HG03060 (cell line): ENCODE results near the gene ORMDL3.
A peak's percentile ranks its signal among the peaks of the same experiment; 100 is the strongest.

ENCODE experiments used
- ATAC-seq: cut with Tn5 transposase; IDR thresholded peaks from one replicate; pipeline ENCODE4 v1.9.1; 2021; ENCODE audit warnings: low read depth, moderate number of reproducible peaks; ENCODE audit not compliant: unreplicated experiment

The ORMDL3 gene, protein sequence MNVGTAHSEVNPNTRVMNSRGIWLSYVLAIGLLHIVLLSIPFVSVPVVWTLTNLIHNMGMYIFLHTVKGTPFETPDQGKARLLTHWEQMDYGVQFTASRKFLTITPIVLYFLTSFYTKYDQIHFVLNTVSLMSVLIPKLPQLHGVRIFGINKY

DNA sequence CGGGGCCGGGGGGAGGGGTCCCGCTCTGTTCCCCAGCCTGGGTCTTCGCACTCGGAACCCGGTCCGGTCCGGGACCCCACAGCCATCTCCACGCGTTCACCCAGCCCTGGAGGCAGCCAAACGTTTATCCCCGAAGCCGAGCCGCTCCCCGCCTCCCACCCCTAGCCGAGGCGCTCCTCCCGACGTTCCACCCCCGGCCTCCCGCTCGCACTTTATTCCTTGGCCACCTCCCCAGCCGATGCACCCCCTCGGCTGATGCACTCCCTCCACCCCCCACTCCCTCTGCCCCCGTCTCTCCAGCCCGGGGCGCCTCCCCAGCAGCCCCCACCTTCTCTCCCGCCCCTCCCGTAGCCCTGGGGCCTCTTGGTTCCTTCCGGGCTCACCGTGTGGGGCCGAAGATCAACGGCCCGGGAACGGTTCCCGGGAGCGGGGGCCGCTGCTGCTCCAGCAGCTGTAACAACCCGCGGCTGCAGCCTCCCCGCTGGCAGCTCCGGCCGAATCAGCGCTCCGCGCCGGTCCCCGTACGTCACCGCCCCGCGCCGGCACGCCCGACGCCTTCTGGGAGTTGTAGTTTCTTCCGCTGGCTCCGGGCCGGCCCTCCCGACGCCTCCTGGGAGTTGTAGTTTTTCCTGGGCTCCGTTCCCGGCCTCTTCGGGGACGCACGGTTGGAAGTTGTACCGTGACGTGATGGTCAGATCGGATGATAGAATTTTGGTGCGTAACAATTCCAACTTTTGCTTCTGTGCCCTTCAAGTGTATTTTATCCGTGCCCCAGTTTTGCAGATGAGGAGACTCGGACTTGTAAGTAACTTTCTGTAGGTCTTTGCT is at the start of gene ORMDL3, which contains the start of gene LRRC3C:
Gene ORMDL3, minus strand, starts transcription at position 501 of the 828 bp plus-strand sequence. CDS start 3,398 bp downstream, outside the sequence.
Gene LRRC3C, plus strand, starts transcription at position 632 of the 828 bp plus-strand sequence. CDS start 13,792 bp downstream, outside the sequence.
- peak; percentile 41 for ATAC-seq

DNA sequence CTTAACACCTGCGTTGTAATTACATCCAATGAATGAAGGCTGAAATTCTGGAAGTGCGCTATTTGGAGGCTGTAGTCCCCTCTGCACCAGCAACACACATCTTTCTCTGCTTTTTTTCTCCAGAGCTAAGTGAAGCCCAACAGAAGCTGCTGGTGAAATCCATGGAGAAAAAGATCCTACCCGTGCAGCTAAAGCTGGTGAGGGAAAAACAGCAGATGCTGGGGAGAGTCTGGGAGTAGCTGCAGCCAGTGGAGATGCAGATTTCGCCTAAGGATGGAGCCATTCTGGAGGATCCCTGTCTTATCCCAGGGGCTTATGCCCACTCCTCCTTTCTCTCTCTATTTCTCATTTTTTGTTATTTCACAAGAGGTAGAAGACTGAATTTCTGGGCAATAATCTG is 48.4 kb upstream of the ORMDL3 start:
- ATAC-seq: no peak

DNA sequence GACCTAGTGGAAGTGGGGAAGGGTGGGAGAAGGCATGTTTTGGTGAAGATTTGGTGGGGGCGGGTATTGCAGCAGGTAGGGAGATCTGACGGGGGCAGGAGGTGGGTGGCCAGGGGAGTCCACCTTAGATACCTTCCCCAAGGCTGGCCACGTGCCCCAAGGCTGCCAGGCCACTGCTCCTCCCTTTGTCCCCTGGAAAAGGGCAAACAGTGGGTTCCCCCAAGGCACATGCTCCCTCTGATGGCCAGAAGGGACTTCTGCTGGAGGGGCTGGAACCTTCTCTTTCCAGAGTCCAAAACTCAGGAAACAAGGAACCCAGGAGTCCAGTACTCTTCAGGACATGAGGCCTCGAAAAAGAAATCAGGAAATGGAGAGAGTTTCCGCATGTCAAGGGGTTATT is 47.0 kb upstream of the ORMDL3 start:
- ATAC-seq: no peak

DNA sequence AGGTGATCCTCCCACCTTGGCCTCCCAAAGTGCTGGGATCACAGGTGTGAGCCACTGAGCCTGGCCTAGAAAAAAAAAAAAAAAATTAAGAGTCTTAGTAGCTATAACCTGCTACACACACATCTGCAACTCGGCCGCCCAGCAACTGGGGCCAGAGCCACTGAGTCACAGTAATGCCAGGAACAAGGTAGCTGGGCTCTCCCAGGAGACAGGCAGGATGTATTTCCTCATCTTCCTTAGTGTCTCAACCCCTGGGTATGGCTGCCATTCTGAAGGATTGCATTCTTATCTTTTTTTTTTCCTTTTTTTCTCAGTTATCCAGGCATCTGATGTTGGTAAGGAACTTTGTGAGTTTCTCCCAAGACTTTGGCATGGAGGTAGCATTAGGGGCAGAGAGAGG is 46.1 kb upstream of the ORMDL3 start:
- ATAC-seq: no peak

DNA sequence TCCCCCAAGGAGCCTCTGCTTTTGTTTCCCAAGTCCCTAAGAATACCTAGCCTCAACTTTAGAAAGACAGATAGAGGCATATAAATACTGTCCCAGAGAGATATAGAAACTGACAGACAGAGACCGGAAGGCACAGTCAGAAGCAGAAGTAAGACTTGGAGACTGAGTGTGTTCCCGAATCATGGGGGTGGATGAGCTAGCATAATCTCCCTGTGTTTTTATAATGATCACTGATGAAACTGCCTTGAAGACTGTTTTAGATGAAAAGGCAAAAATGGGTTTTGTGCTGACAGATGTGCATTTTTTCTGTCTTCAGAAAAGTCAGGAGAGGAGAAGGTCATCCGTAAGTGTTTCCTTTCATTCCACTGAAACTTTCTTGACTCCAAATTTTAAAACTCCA is 44.9 kb upstream of the ORMDL3 start:
- no peak for ATAC-seq

DNA sequence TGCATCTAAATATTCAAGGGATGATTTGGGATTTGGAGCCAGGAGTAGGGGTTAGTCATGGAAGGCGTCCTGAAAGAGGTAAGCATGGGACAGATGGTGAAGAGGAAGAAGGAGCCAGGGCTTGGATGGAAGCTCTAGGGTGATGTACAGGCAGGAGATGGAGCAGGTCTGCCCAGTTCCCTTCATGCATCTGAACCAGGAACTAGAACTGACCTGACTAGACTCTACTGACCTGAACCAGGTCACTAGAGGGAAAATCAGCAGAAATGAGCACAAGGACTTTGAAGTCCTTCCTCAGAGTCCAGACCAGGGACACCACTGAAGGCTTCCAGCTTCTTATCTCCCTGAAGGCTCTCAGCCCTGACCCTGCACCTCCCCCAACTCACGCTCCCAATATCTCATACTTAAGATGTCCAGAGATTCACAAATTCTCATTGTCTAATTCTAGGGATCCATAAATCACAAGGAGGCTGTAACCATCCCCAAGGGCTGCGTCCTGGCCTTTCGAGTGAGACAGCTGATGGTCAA is 43.7 kb upstream of the ORMDL3 start:
- ATAC-seq: no peak

DNA sequence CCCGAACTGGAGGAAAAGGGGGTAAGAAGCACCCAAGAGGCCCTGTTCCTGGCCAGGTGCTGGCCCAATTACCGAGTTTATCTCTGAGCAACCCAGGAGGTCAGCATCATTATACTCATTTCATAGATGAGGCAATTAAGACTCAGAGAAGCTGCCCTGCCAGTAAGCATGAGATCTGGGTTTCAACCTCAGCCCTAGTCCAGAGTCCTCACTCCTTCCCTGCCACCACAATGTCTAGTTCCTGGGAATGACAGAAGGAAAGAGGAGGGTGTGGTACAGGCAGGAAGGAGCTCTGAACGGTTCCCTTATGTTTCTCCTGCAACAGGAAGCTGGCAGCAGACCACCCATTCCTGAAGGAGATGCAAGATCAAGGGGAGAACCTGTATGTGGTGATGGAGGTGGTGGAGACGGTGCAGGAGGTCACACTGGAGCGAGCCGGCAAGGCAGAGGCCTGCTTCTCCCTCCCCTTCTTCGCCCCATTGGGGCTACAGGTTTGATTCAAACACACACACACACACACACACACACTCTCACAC is 42.8 kb upstream of the ORMDL3 start:
- no peak for ATAC-seq

DNA sequence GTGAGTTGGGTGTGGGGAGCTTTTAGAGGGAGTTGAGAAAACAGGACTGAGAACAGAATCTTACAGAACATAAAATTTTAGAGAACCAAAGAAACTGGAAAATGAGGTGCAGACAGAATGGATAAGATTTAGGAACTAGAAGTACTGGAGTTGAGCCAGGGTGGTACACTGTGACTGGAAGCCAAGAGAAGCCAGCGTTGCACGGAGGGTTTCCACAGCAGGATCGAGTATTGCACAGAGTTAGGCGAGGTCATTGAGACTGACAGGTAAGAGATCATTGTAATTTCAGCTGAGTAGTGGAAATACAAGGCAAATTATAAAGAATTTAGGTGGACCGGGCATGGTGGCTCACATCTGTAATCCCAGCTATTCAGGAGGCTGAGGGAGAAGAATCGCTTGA is 42.0 kb upstream of the ORMDL3 start:
- no peak for ATAC-seq

DNA sequence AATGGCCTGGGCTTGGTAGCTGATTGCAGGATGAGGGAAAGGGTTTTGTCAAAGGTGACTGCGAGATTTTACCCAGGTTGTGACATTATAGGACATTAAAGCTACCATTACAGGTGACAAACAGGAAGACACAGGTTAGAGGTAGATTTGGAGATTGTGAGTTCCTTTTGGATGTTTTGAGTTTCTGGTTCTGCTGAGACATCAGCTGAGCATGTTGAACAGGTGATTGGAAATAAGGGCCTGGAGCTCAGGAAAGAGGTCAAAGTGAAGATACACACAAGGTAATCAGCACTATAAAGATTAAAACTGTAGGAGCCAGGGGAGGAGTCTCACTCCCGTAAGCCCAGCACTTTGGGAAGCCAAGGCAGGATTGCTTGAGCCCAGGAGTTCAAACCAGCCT is 41.4 kb upstream of the ORMDL3 start:
- no peak for ATAC-seq

DNA sequence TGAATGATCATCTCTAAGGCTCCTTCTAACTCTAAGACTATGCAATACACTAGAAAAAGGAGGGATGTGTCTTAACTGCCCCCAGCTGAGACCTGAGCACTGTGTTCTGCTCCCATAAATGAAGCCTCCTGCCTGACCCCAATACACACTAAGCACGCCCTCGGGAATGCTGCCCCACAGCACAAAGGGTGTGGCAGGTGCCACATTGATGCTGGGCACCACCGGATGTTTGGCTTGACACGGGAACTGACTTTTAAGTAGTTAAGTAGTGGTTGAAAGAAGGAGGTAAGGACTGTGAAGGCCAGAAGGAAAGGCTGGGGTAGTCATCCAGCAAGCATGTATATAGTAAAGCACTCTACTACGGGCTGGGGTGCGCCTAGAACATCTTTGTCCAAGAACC is 39.4 kb upstream of the ORMDL3 start:
- ATAC-seq: no peak

DNA sequence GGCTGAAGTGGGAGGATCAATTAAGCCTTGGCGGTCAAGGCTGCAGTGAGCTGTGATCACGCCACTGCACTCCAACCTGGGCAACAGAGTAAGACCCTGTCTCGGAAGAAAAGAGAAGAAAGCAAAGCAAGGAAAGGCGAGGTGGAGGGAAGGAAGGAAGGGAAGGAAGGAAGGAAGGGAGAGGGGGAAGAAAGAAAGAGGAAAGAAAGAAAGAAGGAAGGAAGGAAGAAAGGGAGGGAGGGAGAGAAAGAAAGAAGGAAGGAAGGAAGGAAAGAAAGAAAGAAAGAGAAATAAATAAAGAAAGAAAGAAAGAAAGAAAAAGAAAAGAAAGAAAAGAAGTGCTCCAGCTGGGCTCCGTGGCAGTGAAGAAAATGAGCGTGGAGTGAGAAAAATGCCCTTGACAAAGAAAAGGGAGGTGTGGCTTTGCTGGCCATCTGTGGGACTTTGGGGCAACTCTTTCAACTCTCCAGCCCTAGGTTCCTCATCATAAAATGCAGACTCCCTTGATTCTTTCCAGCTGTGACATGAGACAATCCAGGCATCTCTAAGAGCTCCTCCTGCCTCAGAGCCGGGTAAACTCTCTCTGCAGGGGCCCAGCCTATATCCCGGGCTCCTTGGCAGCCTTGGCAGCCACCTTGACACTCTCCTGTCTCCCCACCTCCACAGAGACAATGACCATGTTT is 37.8 kb upstream of the ORMDL3 start:
- no peak for ATAC-seq

DNA sequence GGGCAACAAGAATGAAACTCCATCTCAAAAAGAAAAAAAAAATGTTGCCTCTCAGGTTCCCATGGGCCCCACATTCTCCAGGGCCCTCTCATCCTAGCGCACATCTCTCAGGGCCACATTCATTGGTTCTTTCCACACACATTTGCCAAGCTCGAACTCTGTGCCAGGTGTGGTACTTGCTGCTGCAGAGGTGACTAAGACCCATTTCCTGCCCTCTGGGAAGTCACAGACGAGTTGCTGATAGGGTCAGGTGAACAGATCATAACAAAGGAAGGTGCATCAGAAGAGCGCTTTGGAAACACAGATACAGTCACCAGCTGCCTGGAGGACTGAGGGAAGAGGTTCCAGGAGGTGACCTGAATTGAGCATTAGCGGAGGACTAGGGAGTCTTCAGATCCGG is 36.4 kb upstream of the ORMDL3 start:
- ATAC-seq: no peak

DNA sequence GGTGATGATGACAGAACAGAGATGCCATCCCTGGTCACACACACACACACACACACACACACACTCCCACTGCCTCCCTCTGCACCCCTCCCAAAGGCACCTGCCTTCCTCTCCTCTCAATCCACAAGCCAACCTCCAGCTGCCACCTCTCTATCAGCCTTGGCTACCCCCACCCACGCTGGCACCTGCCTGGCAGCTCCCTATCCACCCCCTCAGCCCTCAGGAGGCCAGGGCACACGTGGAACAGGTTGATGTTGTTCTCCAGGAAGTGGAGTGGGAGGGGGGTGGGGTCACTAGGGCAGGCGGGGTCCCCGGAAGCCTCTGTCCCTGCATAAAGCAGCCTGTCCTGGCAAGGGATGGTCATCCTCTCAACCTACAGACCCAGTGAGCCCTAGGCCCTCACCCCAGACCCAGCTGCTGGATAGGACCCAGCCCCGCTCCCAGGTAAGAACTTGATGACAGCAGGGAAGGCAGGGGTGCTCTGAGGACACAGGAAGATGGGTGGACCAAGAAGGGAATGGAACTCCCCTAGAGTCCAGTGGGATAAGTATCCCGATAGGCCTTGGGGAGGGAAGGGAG is 35.3 kb upstream of the ORMDL3 start, which contains the start of gene GSDMA:
Gene GSDMA, plus strand, starts transcription at position 363 of the 579 bp plus-strand sequence. CDS start 2,684 bp downstream, outside the sequence.
- no peak for ATAC-seq

DNA sequence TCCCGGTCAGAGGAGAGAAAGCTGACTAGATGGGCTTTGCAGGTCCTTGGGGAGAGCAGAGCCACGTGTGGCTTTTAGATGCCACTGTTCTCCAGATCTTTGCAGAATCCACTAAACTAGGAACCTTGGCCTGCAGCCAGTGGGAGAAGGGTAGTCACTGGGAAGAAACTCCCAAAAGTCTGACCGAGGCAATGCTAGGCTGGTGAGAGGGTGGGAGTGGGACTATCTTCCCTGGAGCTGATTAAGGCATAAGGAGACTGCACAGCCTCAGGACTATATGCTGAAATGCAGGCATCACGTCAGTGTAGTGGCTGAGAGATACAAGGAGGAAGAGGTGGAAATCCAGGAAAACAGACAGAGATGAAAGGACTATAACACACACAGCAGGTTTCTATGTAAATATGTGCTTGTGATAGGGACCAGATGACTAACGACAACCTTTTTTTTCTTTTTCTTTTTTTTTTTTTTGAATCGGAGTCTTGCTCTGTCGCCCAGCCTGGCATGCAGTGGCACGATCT is 33.2 kb upstream of the ORMDL3 start:
- ATAC-seq: no peak

DNA sequence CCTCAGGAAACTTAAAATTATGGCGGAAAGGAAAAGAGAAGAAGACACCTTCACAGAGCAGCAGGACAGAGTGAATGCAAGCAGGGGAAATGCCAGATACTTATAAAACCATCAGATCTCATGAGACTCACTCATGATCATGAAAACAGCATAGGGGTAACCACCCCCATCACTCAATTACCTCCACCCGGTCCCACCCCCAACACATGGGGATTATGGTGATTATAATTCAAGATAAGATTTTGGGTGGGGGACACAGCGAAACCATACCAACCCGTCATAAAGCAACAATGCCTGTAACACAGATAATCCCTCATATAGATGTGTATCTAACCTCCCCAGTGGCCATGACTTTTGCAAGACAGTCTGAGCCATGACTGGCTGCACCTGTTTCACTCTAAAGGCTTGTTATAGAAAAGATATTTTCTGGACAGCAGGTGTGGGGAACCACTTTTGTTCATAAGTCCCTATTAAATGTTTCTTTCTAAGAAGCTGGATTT is 28.4 kb upstream of the ORMDL3 start:
- ATAC-seq: no peak

DNA sequence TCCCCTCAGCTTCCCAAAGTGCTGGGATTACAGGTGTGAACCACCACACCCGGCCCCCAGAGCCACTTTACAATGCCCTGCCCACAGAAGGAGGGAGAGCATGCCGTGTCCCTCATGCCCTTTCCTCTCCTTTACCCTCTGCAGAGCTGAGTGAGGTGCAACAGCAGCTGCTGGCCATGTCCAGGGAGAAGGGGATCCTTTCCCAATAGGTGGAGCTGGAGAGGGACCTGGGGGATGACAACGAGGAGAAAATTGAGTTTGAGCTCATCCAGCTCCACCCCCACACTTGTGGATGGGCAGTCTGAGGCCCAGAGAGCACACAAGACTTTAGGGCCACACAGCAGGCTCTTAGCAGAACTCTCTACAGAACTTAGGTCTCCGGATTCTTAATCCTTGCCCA is 27.5 kb upstream of the ORMDL3 start:
- ATAC-seq: no peak

DNA sequence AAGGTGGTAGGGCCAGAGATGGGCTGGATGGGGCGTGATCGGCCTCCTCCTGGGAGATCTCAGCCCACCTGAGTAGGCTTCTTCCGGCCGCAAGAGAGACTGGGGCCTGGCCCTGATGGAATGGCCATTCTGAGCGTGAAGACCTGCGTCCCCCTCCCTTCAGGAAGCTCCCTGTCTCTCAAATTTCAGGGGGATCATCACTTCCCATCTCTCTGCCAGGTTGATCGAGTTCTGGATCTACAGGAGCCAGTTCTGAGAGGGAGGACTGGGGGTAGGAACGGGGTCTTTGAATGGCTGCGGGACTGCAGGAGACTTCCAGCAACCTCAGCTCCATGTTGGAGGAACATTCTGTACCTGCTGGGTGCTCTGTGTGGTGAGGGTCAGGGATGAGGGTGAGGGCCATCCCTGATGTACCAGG is 26.1 kb upstream of the ORMDL3 start:
- no peak for ATAC-seq

DNA sequence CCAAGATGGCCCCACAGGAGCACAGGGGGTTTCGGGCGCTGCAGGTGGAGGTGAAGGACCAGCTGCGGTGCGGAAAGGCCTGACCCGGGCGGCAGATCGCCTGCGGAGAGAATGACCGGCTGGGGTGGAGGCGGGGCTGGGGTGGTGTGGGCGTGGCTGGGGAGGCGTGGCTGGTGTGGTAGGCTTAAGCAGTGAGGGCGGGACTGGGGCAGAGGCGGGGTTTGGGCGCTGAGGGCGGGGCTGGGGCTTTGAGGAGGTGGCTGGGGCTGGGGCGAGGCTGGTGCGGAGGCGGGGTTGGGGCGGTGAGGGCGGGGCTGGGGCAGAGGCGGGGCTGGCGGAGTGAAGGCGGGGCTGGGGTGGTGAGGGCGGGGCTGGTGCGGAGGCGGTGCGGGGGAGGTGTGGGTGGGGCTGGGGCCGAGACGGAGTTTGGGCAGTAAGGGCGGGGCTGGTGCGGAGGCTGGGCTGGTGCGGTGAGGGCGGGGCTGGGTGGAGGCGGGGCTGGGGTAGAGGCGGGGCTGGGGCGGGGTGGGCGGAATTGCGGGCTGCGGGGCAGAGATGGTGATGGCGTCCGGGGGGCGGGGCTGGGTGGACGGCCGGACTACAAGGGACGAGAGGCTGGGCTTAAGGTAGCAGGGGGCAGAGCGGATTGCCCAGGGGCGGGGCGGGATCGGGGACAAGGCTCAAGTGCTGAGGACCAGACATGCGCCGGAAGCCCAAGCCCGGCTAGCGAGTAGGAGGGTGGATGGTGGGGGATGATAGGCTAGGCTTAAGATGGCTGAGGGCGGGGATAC is 25.5 kb upstream of the ORMDL3 start:
- ATAC-seq: no peak

DNA sequence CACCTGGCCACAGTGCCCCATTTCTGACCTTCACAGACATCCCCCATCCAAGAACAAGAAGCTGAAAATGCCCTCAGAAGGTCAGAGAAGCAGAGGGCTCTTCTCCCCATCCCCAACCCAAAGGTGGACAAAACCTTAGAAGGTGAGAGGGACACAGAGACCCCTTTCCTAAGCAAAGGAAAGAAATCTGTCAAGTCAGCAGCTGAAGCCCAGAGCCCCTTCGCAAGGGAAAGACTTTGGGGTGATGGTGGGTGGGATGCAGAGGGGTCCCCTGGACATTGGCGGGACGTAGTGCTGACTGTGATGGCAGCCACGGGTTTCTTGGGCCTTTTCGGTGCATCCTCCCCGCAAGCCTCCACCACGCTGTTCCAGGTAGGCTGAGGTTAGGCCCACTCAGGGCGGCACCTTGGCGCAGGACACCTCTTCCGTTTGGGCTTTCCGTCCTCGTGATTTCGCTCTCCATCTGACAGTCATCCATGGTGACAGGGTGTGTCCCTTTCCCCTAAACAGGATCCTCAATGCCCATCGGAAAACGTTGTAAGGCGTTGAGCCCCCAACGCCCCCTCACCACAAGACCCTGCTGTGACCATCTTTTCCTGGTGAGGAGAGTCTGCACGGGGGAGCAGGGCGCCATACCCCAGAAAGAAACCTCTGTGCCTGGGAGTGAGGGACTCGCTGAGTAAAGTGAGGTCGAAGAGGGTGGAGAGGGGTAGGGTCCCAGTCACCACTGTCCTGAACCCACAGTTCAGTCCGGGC is 24.7 kb upstream of the ORMDL3 start:
- ATAC-seq: no peak
